NCI-H2107 (cell line): ENCODE data around the gene SLC9A4.

Experiments
- DNase-seq: peaks from one replicate; lab custom pipeline; 2025; lab: John Stamatoyannopoulos, UW

The SLC9A4 gene

DNA sequence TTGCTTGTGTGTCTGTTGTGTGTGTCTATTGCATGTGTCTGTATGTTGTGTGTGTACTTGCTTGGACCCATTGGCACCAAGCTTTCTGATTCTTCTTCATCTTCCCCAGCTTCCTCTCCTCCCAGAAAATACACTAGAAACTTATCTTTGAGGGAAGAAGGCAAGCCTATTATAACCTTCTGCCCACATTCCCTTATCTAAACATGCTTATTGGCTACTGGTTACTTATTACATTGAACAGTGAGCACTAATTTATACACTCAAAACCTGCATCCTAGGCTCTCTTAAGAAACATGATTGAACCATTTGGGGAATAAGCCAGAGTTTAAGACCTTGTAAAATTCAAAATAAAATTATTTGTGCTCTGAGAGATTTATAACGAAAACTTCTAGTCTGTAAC lies 26.5 kb downstream of the SLC9A4 start:
- DNase-seq, result no peak

DNA sequence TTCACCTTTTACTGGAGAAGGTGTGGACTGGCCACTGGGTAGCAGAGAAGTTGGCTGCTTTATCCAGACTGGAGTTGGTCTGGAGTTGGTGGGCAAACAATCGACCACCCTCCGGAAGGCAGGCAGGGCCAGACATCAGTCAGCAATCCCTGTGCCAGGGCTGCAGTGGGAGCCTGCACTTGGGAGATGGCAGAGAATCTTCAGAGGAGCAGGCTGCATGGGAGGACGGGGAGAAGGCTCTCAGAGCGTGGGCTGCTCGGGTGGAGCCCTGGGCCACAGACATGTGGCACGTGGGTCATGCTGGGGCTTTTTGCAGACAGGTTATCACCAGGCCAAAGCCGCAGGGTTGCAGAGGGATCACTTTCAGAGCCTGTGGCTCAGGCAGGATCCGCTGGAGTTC lies 29.6 kb downstream of the SLC9A4 start:
- no peak for DNase-seq

DNA sequence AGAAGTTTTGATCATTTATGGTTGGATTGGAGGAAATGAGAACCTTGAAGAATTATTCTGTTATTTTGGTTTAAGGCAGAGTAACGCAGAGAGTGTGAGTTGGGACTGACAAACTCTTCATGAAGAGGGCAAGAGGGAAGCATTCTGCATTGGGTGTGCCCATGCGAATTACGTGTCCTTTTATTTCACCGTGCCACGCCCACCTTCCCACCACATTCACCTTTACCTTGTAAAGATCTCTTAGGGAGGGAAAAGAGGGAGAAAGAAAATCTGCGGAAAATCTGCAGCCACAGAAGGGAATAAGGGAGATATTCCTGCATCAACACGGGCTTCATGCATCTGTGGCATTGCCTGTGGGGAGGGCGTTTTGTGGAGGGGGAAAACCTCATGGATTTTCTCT lies 31.8 kb downstream of the SLC9A4 start:
- DNase-seq, result no peak

DNA sequence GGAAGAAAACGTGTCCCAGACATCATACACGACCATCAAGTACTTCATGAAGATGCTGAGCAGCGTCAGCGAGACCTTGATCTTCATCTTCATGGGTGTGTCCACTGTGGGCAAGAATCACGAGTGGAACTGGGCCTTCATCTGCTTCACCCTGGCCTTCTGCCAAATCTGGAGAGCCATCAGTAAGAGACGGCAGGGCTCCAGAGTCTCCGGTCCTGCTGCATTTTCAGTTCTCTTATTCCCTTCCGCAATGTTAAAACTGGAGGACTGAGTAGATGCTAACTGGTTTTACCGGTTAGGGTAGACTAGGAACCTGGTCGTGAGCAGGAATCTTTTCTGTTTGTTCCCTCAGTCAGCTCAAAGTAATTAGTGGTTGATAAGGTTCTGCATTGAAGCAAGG lies 32.3 kb downstream of the SLC9A4 start:
- DNase-seq, result no peak

DNA sequence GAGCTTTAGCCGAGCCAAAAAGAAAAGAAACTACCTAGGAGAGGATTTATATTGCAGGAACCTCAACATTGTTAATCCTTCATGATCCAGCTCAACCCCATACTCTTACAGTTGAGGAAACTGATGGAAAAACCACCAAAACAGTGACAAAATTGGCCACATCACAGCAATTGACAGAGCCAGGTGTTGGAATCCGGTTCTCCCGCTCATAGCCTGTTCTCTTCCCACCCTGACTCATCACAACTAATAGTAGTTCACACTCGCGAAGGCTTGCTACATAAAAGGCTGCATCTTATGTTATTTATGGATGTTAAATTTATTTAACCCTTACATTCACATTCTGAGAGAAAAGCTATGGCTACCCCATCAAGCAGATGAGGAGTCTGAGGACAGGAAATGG lies 33.7 kb downstream of the SLC9A4 start:
- no peak for DNase-seq

DNA sequence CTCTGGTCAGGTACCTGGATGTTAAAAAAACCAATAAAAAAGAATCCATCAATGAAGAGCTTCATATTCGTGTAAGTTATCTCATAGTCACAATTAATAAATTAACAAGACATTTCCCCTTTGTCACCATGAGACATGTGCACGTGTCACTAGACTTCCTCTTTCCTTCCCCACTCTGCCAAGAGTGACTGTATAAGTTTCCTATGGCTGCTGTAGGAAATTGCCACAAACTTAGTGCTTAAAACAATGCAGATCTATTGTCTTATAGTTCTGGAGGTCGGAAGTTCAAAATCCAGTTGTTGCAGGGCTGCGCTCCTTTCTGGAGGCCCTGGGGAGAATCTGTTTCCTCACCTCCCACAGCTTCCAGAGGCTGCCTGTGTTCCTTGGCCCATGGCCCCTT lies 35.8 kb downstream of the SLC9A4 start:
- DNase-seq, result no peak

DNA sequence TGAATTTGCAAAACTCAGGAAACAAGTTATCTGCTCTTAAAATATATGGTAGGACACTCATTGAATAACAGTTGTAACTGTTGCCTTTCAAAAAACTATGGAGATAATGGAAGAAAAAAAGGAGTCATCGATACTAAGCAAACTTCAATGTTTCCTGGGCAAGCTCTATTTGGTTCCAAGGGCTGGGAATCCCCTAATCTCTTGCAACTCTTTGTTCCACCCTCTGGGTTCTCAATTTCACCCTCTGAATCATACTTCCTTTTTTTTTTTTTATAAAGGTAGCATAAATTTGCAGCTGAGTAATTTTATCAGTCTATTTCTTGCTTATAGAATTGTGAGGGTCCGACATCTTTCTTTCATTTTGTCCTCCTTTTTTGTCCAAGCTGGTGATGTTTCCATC lies 36.7 kb downstream of the SLC9A4 start:
- DNase-seq, result no peak

DNA sequence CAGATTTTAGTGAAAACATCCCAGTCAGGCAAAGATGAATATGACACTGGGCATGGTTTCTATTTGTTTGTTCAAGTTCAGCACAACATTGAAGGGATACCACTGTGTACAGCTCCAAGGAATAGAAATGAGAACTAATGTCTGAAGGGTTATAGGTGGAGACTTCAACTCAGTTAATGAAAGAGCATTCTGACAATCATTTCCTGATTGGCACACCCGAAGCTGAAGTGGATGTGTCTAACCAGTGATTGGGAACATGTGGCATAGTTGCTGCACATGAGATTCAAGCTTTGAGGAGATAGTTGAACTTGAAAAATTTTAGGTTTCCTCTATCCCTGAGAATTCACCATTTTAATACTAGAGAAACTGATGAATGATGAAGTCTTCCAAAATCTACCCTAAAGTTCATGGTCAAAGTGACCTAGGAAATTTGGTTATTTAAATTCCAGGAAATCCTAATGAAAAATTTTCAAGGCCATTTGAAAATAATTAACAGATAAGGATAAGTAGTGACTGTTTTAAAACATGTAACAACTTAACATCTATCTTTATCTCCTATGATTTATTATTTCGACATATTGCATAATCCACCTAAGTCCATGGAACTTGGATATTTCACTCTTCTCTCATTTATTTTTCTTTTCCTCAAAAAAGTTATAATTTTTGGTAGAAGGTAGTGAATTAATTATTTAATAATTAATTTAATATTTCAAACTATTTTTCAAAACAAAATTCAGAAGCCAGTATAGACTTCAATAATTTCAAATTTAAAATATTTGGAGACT lies 38.0 kb downstream of the SLC9A4 start:
- no peak for DNase-seq

DNA sequence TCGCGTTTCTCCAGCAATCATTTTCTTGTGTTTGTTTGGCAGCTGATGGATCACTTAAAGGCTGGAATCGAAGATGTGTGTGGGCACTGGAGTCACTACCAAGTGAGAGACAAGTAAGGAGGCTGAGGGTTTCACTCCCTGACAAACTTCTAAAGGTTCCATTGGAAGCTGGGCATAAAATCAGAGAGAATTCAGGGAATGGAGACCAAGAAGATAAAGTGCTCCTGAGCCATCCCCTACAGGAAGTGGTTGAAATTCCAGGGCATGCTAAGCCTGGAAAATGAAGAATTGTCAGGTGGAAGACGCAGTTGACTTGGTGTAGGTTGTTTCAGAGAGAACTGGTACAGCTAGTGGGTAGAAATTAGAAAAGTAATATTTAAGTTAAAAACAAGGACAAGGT lies 39.1 kb downstream of the SLC9A4 start:
- DNase-seq, result no peak

DNA sequence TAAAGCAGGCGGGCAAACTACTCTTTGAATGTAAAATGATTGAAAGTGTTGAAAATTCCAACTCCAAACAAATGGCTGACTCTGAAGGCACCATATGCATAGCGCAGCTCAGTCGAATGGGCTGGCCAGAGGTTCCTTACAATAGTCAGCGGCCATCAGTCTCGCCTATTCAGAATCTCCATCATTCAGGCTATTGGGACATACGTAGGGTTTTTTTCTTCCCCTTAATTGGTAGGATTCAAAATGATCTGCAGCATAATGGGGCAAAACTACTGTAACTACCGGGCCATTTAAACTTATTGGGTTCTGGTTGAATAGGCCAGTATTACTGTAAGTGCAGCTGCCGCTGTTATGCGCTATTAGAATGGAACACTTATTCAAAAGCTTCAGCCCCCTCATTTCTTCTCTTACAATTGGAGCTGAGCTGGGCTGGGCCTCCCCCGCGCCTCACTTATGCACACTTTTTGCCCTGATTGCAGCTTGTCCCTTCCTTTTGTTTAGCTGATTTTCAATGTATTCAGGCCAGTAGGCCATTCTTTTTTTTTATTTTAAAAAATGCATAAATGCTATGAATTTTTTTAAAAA lies 40.4 kb downstream of the SLC9A4 start:
- no peak for DNase-seq

DNA sequence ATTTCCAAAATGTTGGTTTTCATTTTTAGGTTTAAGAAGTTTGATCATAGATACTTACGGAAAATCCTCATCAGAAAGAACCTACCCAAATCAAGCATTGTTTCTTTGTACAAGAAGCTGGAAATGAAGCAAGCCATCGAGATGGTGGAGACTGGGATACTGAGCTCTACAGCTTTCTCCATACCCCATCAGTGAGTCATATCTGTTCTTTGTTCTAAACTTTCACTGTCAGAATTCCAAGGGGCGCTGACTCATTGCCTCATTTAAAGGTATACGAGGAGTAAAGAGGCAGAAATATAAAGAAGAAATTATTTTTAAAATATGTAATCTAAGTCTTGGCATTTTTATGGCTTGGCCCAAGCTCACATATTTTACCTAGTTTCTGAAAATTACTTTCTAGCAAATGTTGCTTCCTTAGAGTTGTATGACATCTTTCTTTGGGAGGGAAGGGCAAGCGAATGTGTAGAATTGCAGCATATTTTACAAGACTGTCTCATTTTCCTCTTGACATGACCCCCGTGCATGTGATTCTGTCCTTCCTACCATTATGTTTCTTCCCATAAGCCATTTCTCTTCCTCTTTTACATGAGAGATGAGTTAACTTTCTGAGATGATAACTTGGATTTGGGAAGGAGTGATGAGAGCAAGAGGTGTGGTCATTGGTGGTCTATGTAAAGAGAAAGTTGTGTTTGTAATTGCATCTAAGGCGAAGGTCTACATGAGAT lies 41.2 kb downstream of the SLC9A4 start:
- no peak for DNase-seq

DNA sequence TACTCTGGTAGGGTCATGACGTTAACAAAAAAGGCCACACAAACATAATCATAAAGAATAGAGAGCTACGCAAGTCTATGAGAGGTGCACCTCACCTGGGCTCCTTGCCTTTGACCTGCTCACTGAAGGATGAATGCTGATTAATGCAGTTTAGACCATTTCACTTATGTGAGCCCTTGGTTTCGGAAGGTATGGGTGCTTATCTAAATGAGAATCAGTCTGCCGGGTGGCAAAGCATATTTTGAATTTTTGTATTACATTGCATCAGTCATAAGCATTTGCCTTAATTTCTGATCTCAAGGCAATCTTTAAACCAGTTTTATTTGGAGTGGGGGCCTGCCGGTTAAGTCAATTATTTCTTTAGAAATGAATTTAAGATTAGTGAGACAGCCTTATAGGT lies 42.8 kb downstream of the SLC9A4 start:
- no peak for DNase-seq

DNA sequence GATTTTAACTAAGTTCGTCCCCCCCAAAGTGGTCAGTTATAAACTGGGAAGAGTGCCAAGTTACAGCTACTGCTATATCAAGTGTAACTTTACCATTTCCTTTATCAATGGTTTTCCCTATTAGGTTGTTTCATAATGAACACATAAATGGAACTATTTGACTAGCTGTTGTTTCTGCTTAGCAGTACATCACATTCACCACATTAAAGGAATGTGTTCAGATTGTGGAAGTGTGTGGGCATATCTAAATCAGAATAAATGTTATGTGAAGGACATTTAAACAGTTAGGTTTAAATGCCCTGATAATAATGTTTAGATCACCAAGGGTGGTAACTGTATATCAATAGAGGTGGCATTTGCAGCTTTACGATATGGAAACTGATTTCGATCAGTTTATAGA lies 45.1 kb downstream of the SLC9A4 start:
- no peak for DNase-seq

DNA sequence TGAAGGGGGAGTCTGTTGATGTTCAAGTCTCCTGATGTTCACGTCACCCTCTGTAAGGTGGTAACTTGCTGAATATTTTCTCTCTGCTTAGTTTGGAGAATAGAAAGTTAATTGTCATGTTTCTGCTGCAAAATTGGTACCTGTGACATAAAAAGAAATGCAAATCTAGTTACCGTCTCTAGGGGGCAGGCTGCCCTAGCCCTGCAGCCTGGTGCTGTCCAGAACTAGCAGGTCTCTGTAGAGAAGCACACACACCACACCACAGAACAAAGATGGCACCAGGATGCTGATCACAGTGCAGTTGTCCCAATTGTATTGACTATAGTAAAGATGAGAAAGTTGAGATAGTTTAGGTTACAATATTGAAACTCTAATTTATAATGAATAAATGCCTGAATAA lies 47.0 kb downstream of the SLC9A4 start:
- no peak for DNase-seq

DNA sequence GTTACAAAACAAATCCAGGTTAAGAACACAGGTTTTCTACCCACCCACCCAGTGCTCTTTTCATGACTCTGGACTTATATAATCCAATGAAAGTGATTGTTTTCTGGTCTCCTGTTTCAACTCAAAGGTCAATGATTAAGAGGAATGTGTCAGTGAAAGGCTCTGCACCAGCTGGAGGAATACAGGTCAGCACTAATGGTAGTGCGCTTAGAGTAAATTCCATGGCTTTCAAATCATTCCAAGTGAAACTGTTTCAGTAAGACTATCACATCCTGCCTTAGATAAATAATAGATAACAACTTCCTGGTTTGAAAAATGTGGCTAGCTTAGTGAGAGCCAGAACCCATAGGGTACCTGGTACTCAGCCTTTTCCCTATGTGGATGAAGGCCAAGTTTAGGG lies 47.8 kb downstream of the SLC9A4 start:
- DNase-seq, result no peak

DNA sequence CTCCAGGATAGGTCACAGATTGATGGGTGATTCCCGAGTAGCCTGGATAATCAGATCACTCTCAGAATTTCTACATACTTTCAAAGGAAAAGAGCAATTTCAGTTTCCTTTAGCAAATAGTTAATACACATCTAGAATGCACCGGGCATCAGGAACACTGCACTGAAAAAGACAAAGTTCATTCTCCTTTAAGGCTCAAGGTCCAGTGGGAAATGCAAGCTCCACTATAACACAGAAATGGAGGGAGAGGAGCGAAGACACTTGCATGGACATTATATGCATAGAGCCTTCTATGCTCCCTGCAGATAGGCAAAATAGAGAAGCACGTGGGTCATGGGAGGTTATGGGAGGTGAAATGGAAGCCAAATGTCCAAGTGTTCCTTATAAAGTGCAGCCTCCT lies 49.1 kb downstream of the SLC9A4 start:
- no peak for DNase-seq

DNA sequence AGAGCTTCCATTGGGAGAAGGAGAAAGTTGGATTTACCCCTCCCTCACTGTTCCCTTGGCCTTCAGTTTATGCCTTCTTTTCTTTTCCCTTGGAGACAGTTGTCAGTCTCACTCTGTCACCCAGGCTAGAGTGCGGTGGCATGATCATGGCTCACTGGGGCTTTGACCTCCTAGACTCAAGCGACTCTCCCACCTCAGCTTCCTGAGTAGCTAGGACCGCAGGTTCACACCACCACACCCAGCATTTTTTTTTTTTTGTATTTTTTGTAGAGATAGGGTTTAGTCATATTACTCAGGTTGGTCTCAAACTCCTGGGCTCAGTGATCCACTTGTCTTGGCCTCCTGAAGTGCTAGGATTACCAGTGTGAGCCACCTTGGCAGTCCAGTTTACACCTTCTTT lies 49.9 kb downstream of the SLC9A4 start:
- DNase-seq, result no peak

DNA sequence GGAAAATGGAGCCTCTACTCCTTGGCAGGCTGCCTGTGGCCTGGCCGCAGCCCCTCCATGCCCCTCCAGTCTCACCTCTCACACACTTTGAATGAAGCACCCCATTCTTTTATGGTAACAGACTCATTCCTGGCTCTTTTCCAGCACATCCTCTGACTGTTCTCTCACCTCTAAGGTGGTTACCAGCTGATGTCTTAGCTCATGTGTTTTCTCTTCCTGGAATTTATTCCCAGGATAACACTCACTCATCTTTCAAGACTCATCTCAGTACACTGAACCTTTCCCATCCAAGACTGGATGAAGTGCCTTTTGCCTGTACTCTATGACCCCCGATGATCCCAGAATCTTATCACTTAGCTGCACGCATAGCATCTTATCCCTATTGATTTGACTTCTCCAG lies 50.6 kb downstream of the SLC9A4 start:
- no peak for DNase-seq

DNA sequence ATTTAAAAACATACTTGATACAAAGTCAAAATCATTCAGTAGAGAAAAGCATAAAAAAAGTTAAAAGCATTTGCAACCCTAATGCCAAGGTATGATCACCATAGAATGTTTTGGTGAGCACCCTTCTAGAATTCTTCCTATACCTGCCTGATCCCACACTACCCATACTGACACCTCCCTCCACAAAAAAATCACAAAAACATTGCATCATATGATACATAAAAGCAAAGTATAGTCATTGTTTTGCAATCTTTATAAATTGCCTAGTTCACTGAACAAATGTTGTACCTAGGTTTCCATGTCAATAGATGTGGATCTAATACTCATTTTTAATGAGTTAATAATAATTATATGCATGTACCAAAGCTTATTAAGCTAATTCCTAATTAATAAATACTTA lies 54.1 kb downstream of the SLC9A4 start:
- DNase-seq, result no peak

DNA sequence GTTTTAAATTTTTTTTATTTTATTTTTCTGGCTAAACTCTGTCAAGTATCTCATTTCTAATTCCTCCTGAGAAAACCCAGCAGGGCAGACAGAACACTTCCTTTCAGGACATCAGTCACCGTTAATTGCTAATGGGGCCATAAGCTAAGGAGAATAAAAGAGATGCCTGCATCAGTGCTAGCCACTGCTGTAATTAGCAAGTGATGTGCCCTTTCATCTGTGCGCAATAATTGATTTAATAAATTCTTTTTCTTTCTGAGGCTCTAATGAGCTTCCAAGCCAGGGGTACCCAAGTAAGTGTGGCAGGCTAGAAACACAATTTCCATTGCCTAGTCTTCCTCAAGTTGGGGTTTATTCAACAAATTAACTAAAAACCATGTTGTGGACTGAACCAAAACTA lies 65.5 kb downstream of the SLC9A4 start:
- DNase-seq, result no peak

DNA sequence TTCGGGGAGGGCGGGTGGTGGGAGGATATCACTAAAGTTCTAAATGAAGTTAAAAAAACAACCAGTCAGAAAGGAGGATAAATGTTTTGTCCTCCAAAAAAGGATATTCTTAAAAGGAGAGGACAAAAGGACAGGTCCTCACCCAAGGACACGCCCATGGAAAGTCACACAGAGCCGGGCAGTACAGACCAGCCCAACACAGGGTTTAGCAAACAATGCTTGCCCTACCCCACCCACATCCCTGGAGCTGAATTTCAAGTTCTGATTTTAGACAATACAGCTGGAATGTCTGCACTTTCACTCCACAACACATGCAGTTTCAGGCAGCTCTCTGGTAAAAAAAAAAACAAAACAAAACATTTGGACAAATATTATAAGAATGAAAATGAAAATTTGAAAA lies 67.9 kb downstream of the SLC9A4 start:
- DNase-seq, result no peak

DNA sequence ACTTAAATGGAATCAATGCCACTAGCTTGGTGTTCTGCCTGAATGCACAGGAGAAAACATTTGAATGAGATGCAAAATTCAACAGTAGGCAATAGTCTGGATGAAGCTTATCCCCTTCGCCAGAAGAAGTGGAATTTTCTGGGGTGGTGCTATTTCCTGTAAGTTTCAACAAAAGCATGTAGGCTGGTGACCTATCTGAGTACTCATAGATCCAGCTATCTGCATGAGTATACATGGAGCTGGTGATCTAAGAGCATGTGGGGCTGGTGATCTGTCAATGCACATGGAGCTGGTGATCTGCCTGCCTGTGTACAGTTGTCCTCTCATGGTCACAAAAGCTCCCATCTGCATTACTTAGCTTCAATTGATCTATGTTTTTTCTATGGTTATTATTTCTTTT lies 71.2 kb downstream of the SLC9A4 start:
- no peak for DNase-seq

DNA sequence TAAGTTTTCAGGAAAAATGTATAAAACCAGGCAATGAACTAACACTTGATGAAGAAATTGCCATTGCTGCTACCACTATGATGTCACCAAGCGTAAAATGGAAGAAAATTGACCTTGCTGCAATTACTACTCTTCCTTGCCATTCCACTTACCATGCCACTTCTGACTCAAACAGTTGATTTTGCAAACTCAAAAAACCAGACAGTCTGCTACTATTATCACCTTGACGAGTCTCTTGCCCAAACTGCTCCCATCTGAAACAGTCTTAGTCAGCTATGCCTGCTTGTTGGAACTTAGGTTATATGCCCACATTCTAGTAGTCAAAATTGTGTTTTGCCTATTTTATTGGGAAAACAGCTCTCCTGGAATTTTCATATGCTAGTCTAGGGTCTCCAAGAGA lies 74.4 kb downstream of the SLC9A4 start:
- no peak for DNase-seq

DNA sequence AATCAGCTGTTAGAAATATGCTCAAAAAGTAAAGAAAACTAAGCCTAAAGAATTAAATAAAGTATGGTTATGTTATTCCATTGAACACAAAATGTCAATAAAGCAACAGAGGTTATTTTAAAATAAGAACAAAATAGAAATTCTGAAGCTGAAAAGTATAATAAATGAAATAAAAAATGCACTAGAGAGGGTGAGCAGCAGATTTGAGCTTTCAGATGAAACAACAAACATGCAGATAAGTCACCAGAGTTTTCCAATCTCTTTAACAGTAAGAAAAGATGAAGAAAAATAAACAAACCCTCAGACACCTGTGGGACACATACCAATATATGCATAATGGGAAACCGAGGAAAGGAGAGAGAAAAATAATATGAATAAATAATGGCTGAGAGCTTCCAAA lies 76.0 kb downstream of the SLC9A4 start:
- DNase-seq, result no peak
